Testis (tissue), 3 donors: ENCODE data around the gene MRPL27. TPM values are rescaled to one million over a fixed set of nuclear protein-coding genes. Genes with fewer than 3 reads are reported as not detected.

Experiments
- DNase-seq: peaks from one replicate; pipeline ENCODE4 v3.0.0-alpha.2; 2019
- H3K27ac ChIP-seq, 2 donors: fragments of 200-600 bp; sonication (generic); one replicate each; pipeline ENCODE4 v1.5.1; 2019
- H3K27me3 ChIP-seq: fragments of 200-600 bp; sonication (generic); one replicate; pipeline ENCODE4 v1.5.1; 2019
- H3K36me3 ChIP-seq: fragments of 200-600 bp; sonication (generic); one replicate; pipeline ENCODE4 v1.5.1; 2017; ENCODE audit warnings: low read depth; ENCODE audit errors: missing control alignments
- H3K4me1 ChIP-seq: fragments of 200-600 bp; sonication (generic); one replicate; pipeline ENCODE4 v1.5.1; 2019
- H3K4me3 ChIP-seq, 2 donors: fragments of 200-600 bp; sonication (generic); one replicate each; pipeline ENCODE4 v1.5.1; 2017 to 2019
- H3K9me3 ChIP-seq: fragments of 200-600 bp; sonication (generic); one replicate; pipeline ENCODE4 v1.5.1; 2017
- POLR2A ChIP-seq: fragments of 450-650 bp; IDR thresholded peaks from one replicate; pipeline ENCODE4 v1.6.1; 2017; ENCODE audit warnings: antibody characterized with exemption, mild to moderate bottlenecking, moderate library complexity
- WGBS, 2 donors: methylation state at CpG; one replicate each; pipeline ENCODE4 v1.1.5; 2018; 5-methylcytosine and 5-hydroxymethylcytosine counted together
- intact Hi-C: fragments of 100-400 bp; cut with DNase I; formaldehyde crosslinking; loops from one replicate; pipeline ENCODE4 v1.15.1; 2023; ENCODE audit warnings: low total_unique reads
- polyA plus RNA-seq: library from polyadenylated mRNA; stranded (reverse); fragments of 350-450 nt; fragmentation: Illumina TruSeq; extraction: RNeasy Lipid Tissue Mini Kit (QIAGEN cat#74804); gene quantifications from one replicate; pipeline ENCODE4 v1.2.3, GENCODE V29; 2014; ENCODE audit warnings: low read depth, low replicate concordance; ENCODE audit not compliant: insufficient read depth
- small RNA-seq, 2 donors: library from RNA; depleted of rRNA; stranded (forward); fragments of <200 nt; gene quantifications; one replicate each; pipeline ENCODE3, GENCODE V24; 2016
- total RNA-seq, 2 donors: library from RNA; depleted of rRNA; stranded (reverse); fragments of >200 nt; gene quantifications; one replicate each; pipeline ENCODE4 v1.2.3, GENCODE V29; 2016
- TF ChIP-seq, protein P1 (sequence below), 3 experiments: fragments of 450-650 bp in 2 of 3; fragments of 200-600 bp in 1 of 3; sonication (generic) in 1 of 3; IDR thresholded peaks; one replicate each; pipeline ENCODE4 v1.5.1; 2016 to 2019; ENCODE audit warnings: antibody characterized with exemption in 3 of 3, mild to moderate bottlenecking in 2 of 3, moderate library complexity in 1 of 3

The MRPL27 gene
- total and polyA plus RNA-seq, 3 donors from 2014 or later, result 54.5 to 69.1 (median 65.1) TPM

DNA sequence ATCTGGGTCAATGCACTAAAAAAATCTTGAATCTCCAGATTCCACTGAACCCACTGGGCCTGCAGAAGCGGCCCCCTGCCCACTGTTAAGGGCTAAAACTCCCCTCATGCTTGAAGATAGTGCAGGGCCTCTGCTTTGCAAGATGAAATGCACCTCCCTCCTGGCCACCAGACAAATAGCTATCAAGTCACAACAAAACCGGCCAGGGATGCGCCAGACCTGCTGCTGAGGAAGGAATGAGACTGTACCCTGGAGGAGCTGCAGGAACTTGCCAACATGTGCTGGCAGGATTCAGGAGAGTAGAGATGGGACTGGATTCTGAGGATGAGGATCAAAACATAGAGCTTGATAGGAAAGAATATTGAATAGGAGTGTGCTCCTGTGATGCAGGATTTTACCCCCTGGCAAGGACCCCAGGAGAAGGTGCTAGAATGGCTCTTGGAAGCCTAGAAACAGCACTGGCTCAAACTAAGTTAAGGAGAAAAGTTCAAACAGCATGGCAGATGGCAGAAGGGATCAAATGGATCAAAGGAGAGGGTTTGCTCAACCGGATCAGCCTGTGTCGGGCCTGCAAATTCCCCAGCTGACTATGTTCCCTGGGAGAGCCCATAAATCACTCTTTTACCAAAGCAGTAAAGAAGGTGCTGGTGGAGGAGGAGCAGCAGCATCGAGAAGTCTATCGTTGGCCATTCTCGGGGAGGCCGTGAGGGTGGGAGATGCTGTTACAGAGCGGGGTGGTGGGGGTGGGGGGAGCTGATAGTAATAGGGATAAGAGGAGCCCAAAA is 54.3 kb downstream of the MRPL27 start:
- Histone ChIP-seq H3K4me1 (no peaks in the 10 kb centered on the region), H3K9me3 (no peaks in the 10 kb centered on the region), H3K36me3 (no peaks in the 10 kb centered on the region), H3K27me3 (no peaks in the 10 kb centered on the region), H3K27ac (no peak overlapping the region), H3K4me3 (no peak overlapping the region)
- intact Hi-C loops, result no loop called here
- no peak for TF ChIP-seq POLR2A
- TF ChIP-seq, protein P1, sequence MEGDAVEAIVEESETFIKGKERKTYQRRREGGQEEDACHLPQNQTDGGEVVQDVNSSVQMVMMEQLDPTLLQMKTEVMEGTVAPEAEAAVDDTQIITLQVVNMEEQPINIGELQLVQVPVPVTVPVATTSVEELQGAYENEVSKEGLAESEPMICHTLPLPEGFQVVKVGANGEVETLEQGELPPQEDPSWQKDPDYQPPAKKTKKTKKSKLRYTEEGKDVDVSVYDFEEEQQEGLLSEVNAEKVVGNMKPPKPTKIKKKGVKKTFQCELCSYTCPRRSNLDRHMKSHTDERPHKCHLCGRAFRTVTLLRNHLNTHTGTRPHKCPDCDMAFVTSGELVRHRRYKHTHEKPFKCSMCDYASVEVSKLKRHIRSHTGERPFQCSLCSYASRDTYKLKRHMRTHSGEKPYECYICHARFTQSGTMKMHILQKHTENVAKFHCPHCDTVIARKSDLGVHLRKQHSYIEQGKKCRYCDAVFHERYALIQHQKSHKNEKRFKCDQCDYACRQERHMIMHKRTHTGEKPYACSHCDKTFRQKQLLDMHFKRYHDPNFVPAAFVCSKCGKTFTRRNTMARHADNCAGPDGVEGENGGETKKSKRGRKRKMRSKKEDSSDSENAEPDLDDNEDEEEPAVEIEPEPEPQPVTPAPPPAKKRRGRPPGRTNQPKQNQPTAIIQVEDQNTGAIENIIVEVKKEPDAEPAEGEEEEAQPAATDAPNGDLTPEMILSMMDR (IDR thresholded peaks at IDR 0.05), result no peak
- 73 to 75% methylated on average over 10 of the region's 10 CpGs for WGBS, 2 donors
- DNase-seq, result no peak

Small RNAs within 50 kb of the gene (small RNA-seq; reads per million reads assigned to genes)
- gene RF00019, result 0 reads per million in 2 donors

Other genes with a start within 250 kb of the MRPL27 start
- gene SAMD14, start 243.0 kb downstream of the MRPL27 start, total RNA-seq, result 1 to 10 TPM; 3.2 to 3.3 TPM
- 5.2 TPM for gene SAMD14, start 243.0 kb downstream of the MRPL27 start, polyA plus RNA-seq
- gene PPP1R9B, start 222.5 kb downstream of the MRPL27 start, total RNA-seq, result 10 to 100 TPM; 81.1 to 82.4 TPM
- 49.1 TPM for gene PPP1R9B, start 222.5 kb downstream of the MRPL27 start, polyA plus RNA-seq
- 1 to 10 TPM; 2.4 to 7.6 TPM for gene SGCA, start 207.2 kb downstream of the MRPL27 start, total RNA-seq
- 33.1 TPM for gene SGCA, start 207.2 kb downstream of the MRPL27 start, polyA plus RNA-seq
- gene COL1A1, start 171.6 kb downstream of the MRPL27 start, total RNA-seq, result 10 to 100 TPM; 32.5 to 35.1 TPM
- 557 TPM for gene COL1A1, start 171.6 kb downstream of the MRPL27 start, polyA plus RNA-seq
- 1 to 10 TPM in 1 of 2 donors, under 1 TPM in 1; 0.93 to 1.5 TPM for gene TMEM92, start 98.7 kb downstream of the MRPL27 start, total RNA-seq
- gene TMEM92, start 98.7 kb downstream of the MRPL27 start, polyA plus RNA-seq, result 0.44 TPM
- gene XYLT2, start 27.1 kb downstream of the MRPL27 start, total RNA-seq, result 10 to 100 TPM; 37.6 to 47.4 TPM
- gene XYLT2, start 27.1 kb downstream of the MRPL27 start, polyA plus RNA-seq, result 44.1 TPM
- gene EME1, start within 50 bp of the MRPL27 start, total RNA-seq, result 10 to 100 TPM; 15.6 to 19.3 TPM
- gene EME1, start within 50 bp of the MRPL27 start, polyA plus RNA-seq, result 22.8 TPM
- gene LRRC59, start 24.3 kb upstream of the MRPL27 start, total RNA-seq, result 10 to 100 TPM; 56.0 to 62.2 TPM
- gene LRRC59, start 24.3 kb upstream of the MRPL27 start, polyA plus RNA-seq, result 74.4 TPM
- 10 to 100 TPM; 39.4 to 60.1 TPM for gene ACSF2, start 53.0 kb upstream of the MRPL27 start, total RNA-seq
- gene ACSF2, start 53.0 kb upstream of the MRPL27 start, polyA plus RNA-seq, result 37.7 TPM
- gene CHAD, start 95.7 kb upstream of the MRPL27 start, total RNA-seq, result under 1 TPM; 0.79 to 0.81 TPM
- gene CHAD, start 95.7 kb upstream of the MRPL27 start, polyA plus RNA-seq, result 2.9 TPM
- 10 to 100 TPM; 35.7 to 38.0 TPM for gene RSAD1, start 105.7 kb upstream of the MRPL27 start, total RNA-seq
- gene RSAD1, start 105.7 kb upstream of the MRPL27 start, polyA plus RNA-seq, result 25.3 TPM
- 10 to 100 TPM; 75.9 to 91.7 TPM for gene MYCBPAP, start 135.3 kb upstream of the MRPL27 start, total RNA-seq
- gene MYCBPAP, start 135.3 kb upstream of the MRPL27 start, polyA plus RNA-seq, result 315 TPM
- gene EPN3, start 159.6 kb upstream of the MRPL27 start, total RNA-seq, result 1 to 10 TPM; 4.9 to 6.3 TPM
- 6.3 TPM for gene EPN3, start 159.6 kb upstream of the MRPL27 start, polyA plus RNA-seq
- gene SPATA20, start 174.0 kb upstream of the MRPL27 start, total RNA-seq, result 100 to 1,000 TPM; 207 to 338 TPM
- gene SPATA20, start 174.0 kb upstream of the MRPL27 start, polyA plus RNA-seq, result 264 TPM
- 1 to 10 TPM; 1.3 to 1.7 TPM for gene CACNA1G, start 187.5 kb upstream of the MRPL27 start, total RNA-seq
- 1.7 TPM for gene CACNA1G, start 187.5 kb upstream of the MRPL27 start, polyA plus RNA-seq